Endothelial cell of umbilical vein (primary cell): Measurements from ENCODE around the gene UQCRC1. TPM values are rescaled to one million over a fixed set of nuclear protein-coding genes. Genes with fewer than 3 reads are reported as not detected.

Experiments
- BruUV-seq: library from RNA; stranded (reverse); fragments of 400-500 nt; replicated peaks from 2 replicates; lab custom pipeline; 2021; lab: Mats Ljungman, UMichigan
- CTCF ChIA-PET: fragments of 300-600, 350-600 bp; sonication (Branson Sonifier 250); formaldehyde crosslinking; loops from one replicate; lab custom pipeline; 2021; ENCODE audit warnings: antibody characterized with exemption, inconsistent platforms; lab: Charles Lee
- POLR2A ChIA-PET: fragments of 300-600, 350-600 bp; sonication (Branson Sonifier 250); formaldehyde crosslinking; loops from one replicate; lab custom pipeline; 2021; ENCODE audit warnings: antibody characterized with exemption, inconsistent platforms; lab: Charles Lee
- DNase-seq: peaks from one replicate; pipeline ENCODE4 v3.0.0-alpha.2; 2011; ENCODE audit warnings: low read depth, low spot score
- FAIRE-seq: peaks from 2 replicates; lab custom pipeline; 2011; peaks lifted over from hg19 to GRCh38; lab: Jason Lieb, UNC
- H2AFZ ChIP-seq: 2 replicates; pipeline ENCODE4 v1.6.0; 2012; ENCODE audit warnings: low read depth, low read length, control low read depth, inconsistent platforms
- H3K27ac ChIP-seq: 2 replicates; pipeline ENCODE4 v1.5.1; 2011; ENCODE audit warnings: low read depth, mild to moderate bottlenecking, control low read depth, low read length, moderate library complexity; ENCODE audit not compliant: insufficient read depth
- H3K27me3 ChIP-seq, 2 experiments: 2 replicates each; pipeline versions ENCODE4 v1.6.0 to v1.6.1; 2011; ENCODE audit warnings: low read length in 2 of 2, mixed read lengths in 1 of 2; ENCODE audit not compliant: control insufficient read depth in 2 of 2, insufficient read depth in 2 of 2
- H3K36me3 ChIP-seq, 2 experiments: 2 replicates in 1 of 2; 3 replicates in 1 of 2; pipeline ENCODE4 v1.5.1; 2011; ENCODE audit warnings: low read length in 2 of 2, mild to moderate bottlenecking in 1 of 2, moderate library complexity in 1 of 2; ENCODE audit not compliant: control insufficient read depth in 2 of 2, insufficient read depth in 2 of 2; ENCODE audit errors: extremely low read depth in 1 of 2
- H3K4me1 ChIP-seq: 3 replicates; pipeline ENCODE4 v1.5.1; 2011; ENCODE audit warnings: mild to moderate bottlenecking, low read length; ENCODE audit not compliant: control insufficient read depth, insufficient read depth; ENCODE audit errors: extremely low read depth
- H3K4me2 ChIP-seq: 2 replicates; pipeline ENCODE4 v1.6.1; 2011; ENCODE audit warnings: low read length, control low read depth, mixed read lengths; ENCODE audit not compliant: insufficient read depth
- H3K4me3 ChIP-seq, 3 experiments: fragments of 200-600 bp in 1 of 3; sonication (generic), shearing (Covaris generic) in 1 of 3; replicated peaks in 1 of 3; 2 replicates each; pipeline ENCODE4 v1.5.1; 2011 to 2016; ENCODE audit warnings: control low read depth in 3 of 3, low read length in 3 of 3, mild to moderate bottlenecking in 2 of 3, inconsistent platforms in 1 of 3, low read depth in 1 of 3, moderate library complexity in 1 of 3; ENCODE audit not compliant: insufficient read depth in 1 of 3
- H3K79me2 ChIP-seq: 2 replicates; pipeline ENCODE4 v1.6.0; 2012; ENCODE audit warnings: low read length, inconsistent platforms; ENCODE audit not compliant: control insufficient read depth, insufficient read depth
- H3K9ac ChIP-seq: replicated peaks from 2 replicates; pipeline ENCODE3; 2011; ENCODE audit warnings: low read length, control low read depth; ENCODE audit not compliant: insufficient read depth; ENCODE audit errors: extremely low read depth
- H3K9me1 ChIP-seq: replicated peaks from 3 replicates; pipeline ENCODE4 v1.6.0; 2011; ENCODE audit warnings: mild to moderate bottlenecking, low read length; ENCODE audit not compliant: control insufficient read depth, insufficient read depth; ENCODE audit errors: extremely low read depth
- H3K9me3 ChIP-seq: replicated peaks from 2 replicates; pipeline ENCODE4 v1.5.1; 2012; ENCODE audit warnings: low read length, inconsistent platforms; ENCODE audit not compliant: control insufficient read depth, insufficient read depth
- H4K20me1 ChIP-seq: replicated peaks from 2 replicates; pipeline ENCODE3; 2011; ENCODE audit warnings: mild to moderate bottlenecking, low read length; ENCODE audit not compliant: control insufficient read depth, insufficient read depth; ENCODE audit errors: extremely low read depth
- CTCF ChIP-seq, 2 donors: IDR thresholded peaks; 1 replicate in 1 of 2; 2 replicates in 1 of 2; pipeline ENCODE4 v1.5.1; 2011; ENCODE audit warnings: low read length in 2 of 2, mild to moderate bottlenecking in 2 of 2, moderate library complexity in 2 of 2, control low read depth in 1 of 2, inconsistent platforms in 1 of 2, low read depth in 1 of 2; ENCODE audit not compliant: insufficient read depth in 1 of 2; ENCODE audit errors: extremely low read depth in 1 of 2
- EZH2 ChIP-seq: IDR thresholded peaks from 2 replicates; pipeline ENCODE4 v1.6.1; 2012; ENCODE audit warnings: borderline replicate concordance, low read depth, mild to moderate bottlenecking, moderate library complexity, low read length, inconsistent platforms; ENCODE audit not compliant: severe bottlenecking
- FOS ChIP-seq: IDR thresholded peaks from 2 replicates; pipeline ENCODE4 v1.6.1; 2011; ENCODE audit warnings: mild to moderate bottlenecking, low read length, moderate library complexity, borderline replicate concordance; ENCODE audit not compliant: insufficient read depth
- GATA2 ChIP-seq: IDR thresholded peaks from 2 replicates; pipeline ENCODE4 v1.7.0; 2011; ENCODE audit warnings: low read depth, mild to moderate bottlenecking, moderate library complexity, mixed read lengths, low read length; ENCODE audit not compliant: insufficient read length, insufficient read depth
- JUN ChIP-seq: IDR thresholded peaks from 2 replicates; pipeline ENCODE4 v1.6.1; 2011; ENCODE audit warnings: borderline replicate concordance, low read depth; ENCODE audit not compliant: insufficient read length, insufficient read depth
- MAX ChIP-seq: IDR thresholded peaks from 2 replicates; pipeline ENCODE4 v1.6.1; 2011; ENCODE audit not compliant: insufficient read depth, insufficient read length
- MYC ChIP-seq: IDR thresholded peaks from one replicate; pipeline ENCODE4 v1.6.1; 2011; ENCODE audit warnings: mild to moderate bottlenecking, low read depth, low read length
- POLR2A ChIP-seq: IDR thresholded peaks from 2 replicates; pipeline ENCODE4 v1.6.1; 2012; ENCODE audit warnings: low read depth, mild to moderate bottlenecking, control low read depth, low read length
- POLR2AphosphoS5 ChIP-seq: IDR thresholded peaks from 2 replicates; pipeline ENCODE4 v1.6.1; 2012; ENCODE audit warnings: low read depth, mild to moderate bottlenecking, control low read depth, low read length, moderate library complexity; ENCODE audit not compliant: insufficient read depth
- dilution Hi-C: fragments of 300-500 bp; cut with MboI; formaldehyde crosslinking; loops from one replicate; pipeline ENCODE4 v1.15.0; 2019; ENCODE audit warnings: low sequenced_read_pairs; ENCODE audit not compliant: extremely low pct_ligation_motif_present
- intact Hi-C: fragments of 100-400 bp; cut with micrococcal nuclease; formaldehyde crosslinking; loops from one replicate; pipeline ENCODE4 v1.10.0; 2022
- polyA plus RNA-seq, 4 experiments: library from polyadenylated mRNA; depleted of rRNA in 3 of 4; stranded (reverse) in 3 of 4; unstranded in 1 of 4; fragments of >200 nt; gene quantifications; 2 replicates each; pipeline versions ENCODE4 v1.2.1 to v1.2.3, GENCODE V29; 2011 to 2012; ENCODE audit warnings: missing spikeins in 1 of 4
- total RNA-seq: library from RNA; stranded (reverse); gene quantifications from 2 replicates; pipeline ENCODE4 v1.2.3, GENCODE V29; 2021

UQCRC1 gene
- total and polyA plus RNA-seq, 2 donors (not counting 3 experiments of a cell fraction or from before 2014, with no cell fraction given): 184 to 427 TPM

GRCh38 chr3:48591436-48591835 lies 18.0 kb downstream of the UQCRC1 start:
- Histone ChIP-seq H3K27me3 (peaks cover 9 to 11% of the 10 kb centered on the region in 2 experiments), H3K9ac (no peak overlapping the region), H3K4me2 (no peak overlapping the region), H2AFZ (no peak overlapping the region), H3K79me2 (no peaks in the 10 kb centered on the region), H3K27ac (no peak overlapping the region), H3K9me1 (no peaks in the 10 kb centered on the region), H4K20me1 (no peaks in the 10 kb centered on the region), H3K36me3 (no peaks in the 10 kb centered on the region), H3K9me3 (no peaks in the 10 kb centered on the region), H3K4me1 (peaks cover 6% of the 10 kb centered on the region), H3K4me3 (no peak overlapping the region)
- TF ChIP-seq FOS (no peak), POLR2A (no peak), CTCF (IDR thresholded peaks at IDR 0.05; ENCODE audit: extremely low read depth in 1 of 2, insufficient read depth in 1 of 2, low read depth in 1 of 2, low read length in 2 of 2) (no peak), GATA2 (no peak), EZH2 (no peak), POLR2AphosphoS5 (no peak), MYC (no peak), MAX (no peak), JUN (no peak)
- ChIA-PET CTCF (no interaction called here), POLR2A (no interaction called here)
- dilution Hi-C loops (no loop called here), intact Hi-C loops (no loop called here)
- DNase-seq: no peak
- no peak for FAIRE-seq
- BruUV-seq: no TSS peak
